Measurements from ENCODE around the gene PPIB. TPM values are rescaled to one million over a fixed set of nuclear protein-coding genes. Genes with fewer than 3 reads are reported as not detected.

Gene PPIB
- total RNA-seq, 2 donors from 2014 or later: 367 to 656 TPM

DNA sequence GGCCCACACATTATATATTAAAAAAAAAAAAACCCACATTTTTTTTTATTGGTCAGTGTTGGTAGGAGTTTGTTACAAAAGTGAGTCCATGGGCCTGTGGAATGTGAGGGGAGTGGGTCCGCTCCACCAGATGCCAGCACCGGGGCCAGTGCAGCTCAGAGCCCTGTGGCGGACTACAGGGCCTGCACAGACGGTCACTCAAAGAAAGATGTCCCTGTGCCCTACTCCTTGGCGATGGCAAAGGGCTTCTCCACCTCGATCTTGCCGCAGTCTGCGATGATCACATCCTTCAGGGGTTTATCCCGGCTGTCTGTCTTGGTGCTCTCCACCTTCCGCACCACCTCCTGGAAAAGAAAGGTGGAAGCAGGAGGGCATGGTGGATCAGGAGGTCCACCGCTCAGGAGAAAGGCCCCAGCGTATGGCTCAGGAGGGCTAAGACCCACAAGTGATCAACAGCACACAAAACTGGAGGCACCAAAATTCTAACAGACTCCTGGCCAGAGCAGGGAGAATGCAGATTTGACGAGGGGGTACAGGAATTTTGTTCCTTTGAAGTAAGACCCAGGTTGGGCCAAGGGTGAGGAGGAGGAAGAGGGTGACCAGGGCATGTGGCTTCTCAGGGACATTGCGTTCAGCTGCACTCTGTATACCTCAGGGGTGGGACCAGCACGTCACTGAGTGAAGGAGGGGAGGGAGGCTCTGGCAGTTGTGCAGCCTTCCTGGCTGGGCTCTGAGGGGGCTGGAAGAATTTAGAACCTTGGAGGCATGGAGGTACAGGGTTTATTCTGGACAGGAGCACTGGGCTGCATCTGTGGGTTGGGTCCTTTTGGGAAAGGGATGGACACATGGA lies 6.8 kb downstream of the PPIB start:
- no peak for DNase-seq
- Histone ChIP-seq H3K27ac (no peak overlapping the region), H3K4me3 (no peak overlapping the region), H3K9me3 (no peaks in the 10 kb centered on the region), H3K9ac (ENCODE audit: low read depth in 2 of 2, low read length in 2 of 2) (no peak overlapping the region), H3K36me3 (peaks cover 35% of the 10 kb centered on the region), H3K27me3 (peaks cover 14% of the 10 kb centered on the region), H3K4me1 (peaks cover 17% of the 10 kb centered on the region)
- intact Hi-C loops (cut with DNase I): no loop called here
- TF ChIP-seq, protein P1, sequence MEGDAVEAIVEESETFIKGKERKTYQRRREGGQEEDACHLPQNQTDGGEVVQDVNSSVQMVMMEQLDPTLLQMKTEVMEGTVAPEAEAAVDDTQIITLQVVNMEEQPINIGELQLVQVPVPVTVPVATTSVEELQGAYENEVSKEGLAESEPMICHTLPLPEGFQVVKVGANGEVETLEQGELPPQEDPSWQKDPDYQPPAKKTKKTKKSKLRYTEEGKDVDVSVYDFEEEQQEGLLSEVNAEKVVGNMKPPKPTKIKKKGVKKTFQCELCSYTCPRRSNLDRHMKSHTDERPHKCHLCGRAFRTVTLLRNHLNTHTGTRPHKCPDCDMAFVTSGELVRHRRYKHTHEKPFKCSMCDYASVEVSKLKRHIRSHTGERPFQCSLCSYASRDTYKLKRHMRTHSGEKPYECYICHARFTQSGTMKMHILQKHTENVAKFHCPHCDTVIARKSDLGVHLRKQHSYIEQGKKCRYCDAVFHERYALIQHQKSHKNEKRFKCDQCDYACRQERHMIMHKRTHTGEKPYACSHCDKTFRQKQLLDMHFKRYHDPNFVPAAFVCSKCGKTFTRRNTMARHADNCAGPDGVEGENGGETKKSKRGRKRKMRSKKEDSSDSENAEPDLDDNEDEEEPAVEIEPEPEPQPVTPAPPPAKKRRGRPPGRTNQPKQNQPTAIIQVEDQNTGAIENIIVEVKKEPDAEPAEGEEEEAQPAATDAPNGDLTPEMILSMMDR (IDR thresholded peaks at IDR 0.05): no peak

DNA sequence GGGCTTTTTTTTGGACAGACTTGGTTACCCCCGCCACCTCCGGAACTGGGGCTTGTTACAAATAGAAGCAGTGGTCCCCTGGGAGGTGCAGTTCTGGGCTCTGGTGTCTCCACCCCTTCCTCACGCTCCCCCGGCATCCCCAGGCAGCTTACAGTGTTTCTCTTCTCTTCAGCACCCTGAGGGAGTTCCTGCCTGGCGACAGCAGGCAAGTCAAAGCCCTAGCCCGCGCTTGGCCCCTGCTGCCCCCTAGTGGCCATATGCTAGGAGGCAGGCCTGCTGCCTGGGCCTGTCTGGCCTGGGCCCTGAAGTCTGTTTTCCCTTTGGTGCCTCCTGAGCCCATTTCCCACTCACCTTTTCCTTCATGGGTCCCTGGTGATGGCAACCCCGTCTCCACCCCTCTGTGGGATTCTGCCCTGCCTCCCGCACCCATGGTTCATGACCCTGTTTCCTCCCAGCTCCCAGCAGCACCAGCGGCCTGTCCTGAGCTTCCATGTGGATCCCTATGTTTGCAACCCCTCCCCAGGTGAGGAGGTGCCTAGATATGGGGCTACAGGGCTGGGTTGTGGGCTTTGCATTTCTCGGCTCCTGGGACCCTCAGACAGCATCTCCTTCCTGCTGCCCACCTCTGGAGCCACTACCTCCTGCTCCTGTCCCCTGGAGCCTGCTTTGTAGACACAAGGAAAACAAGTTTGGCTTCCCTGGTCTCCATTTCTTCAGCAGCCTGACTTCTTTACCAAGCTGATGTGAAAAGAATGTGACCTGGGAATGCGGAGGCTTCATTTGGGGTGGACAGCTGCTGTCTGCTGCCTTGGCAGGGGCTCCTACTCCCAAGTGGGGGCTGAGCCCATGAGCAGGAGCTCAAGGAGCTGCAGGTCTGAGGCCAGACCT lies 9.1 kb downstream of the PPIB start:
- TF ChIP-seq, protein P1 (IDR thresholded peaks at IDR 0.05): peak; percentile 98
- Histone ChIP-seq H3K36me3 (peaks cover 17% of the 10 kb centered on the region), H3K9me3 (no peaks in the 10 kb centered on the region), H3K9ac (ENCODE audit: low read depth in 2 of 2, low read length in 2 of 2) (no peak overlapping the region), H3K4me1 (peaks cover 12% of the 10 kb centered on the region), H3K4me3 (no peak overlapping the region), H3K27me3 (peaks cover 14% of the 10 kb centered on the region), H3K27ac (no peak overlapping the region)
- intact Hi-C loops (cut with DNase I): loop anchor here (5.0 kb wide), 1 partner anchor 56 kb away; the partner anchor contains the start of gene SNX1
- DNase-seq: peak; percentile 94

DNA sequence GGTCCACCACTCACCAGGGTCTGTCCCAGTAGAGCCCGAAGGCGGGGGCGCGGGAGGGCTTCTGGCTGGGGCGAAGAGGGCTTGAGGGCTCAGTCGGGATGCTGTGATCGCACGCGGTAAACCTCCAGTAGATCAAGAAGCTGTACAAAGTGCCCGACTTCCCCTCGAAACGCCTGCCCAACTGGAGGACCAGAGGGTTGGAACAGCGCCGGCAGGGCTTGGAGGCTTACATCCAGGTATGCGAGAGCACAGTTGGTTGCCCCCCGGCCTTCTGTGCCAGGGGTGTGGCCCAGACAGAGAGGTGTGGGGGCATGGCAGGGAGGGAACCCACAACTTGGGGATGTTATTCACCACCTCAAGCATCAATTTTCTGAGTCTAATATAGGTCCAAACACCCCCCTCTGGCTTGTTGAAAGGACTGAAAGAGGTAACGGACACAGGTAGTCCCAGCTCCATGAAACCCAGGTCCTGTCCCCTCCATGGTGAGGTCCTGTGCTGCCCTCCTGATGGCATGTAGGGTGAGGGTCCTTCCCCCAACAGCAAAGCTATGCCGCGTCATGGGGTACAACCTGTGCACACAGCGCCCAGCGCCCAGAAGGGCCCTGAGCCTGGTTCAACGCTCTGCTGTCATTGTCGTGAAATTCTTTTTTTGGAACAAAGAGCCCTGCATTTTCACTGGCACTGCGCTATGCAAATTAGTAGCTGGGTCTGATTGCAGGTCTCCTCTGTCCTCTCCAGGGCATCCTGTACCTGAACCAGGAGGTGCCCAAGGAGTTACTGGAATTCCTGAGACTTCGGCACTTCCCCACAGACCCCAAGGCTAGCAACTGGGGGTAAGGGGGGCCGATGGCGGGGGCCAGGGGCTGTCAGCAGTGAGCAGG lies 10.1 kb downstream of the PPIB start:
- Histone ChIP-seq H3K4me1 (peaks cover 12% of the 10 kb centered on the region), H3K4me3 (peak overlapping the region; percentile 55), H3K36me3 (peaks cover 7% of the 10 kb centered on the region), H3K9me3 (no peaks in the 10 kb centered on the region), H3K27ac (no peak overlapping the region), H3K9ac (ENCODE audit: low read depth in 2 of 2, low read length in 2 of 2) (peak overlapping the region in 1 of 2 donors; percentile 15), H3K27me3 (peaks cover 14% of the 10 kb centered on the region)
- no peak for DNase-seq
- intact Hi-C loops (cut with DNase I): loop anchor here (5.0 kb wide), 1 partner anchor 55 kb away; the partner anchor contains the start of gene SNX1
- TF ChIP-seq, protein P1 (IDR thresholded peaks at IDR 0.05): no peak

DNA sequence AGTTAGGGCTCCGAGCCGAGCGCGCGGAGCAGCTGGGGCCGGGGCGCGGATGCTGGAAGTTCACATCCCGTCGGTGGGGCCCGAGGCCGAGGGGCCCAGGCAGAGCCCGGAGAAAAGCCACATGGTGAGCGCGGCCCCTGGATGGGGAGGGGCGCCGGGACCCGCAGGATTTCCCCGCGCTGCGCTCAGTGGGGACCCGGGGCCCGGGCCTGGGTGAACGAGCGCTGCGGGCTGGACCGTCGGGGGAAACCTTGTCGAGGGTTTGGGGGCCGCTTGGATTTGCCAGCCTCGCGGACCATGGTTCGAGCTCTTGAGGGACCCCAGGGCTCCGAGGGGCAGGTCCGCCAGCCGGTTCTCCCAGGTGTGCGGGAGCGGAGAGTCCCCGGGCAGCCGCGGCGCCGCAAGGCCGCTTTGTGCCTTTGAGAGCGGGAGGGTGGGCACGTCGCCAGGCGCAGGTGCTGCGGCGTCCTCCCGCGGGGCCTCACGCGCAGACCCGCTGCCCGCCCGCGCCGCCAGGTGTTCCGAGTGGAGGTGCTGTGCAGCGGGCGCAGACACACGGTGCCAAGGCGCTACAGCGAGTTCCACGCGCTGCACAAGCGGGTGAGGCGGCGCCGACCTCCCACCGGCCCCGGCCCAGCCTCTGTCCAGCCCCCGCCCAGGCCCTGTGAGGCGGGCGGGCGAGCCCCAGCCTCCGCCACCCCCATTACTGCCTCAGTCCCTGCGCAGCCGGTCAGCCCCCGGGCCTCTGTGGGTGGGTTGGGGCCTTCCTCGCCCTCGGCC lies 10.9 kb downstream of the PPIB start, which contains the start of gene SNX22:
Gene SNX22, plus strand, starts transcription at position 5 of the 780 bp plus-strand sequence. Its CDS starts 45 bp downstream, at position 50.
- peak within 1 kb of the TSS in 1 of 2 donors; percentile 51 for H3K9ac ChIP-seq (ENCODE audit: low read depth in 2 of 2, low read length in 2 of 2)
- DNase-seq: no peak
- H3K27ac ChIP-seq: no peak within 1 kb of the TSS
- intact Hi-C loops (cut with DNase I): loop anchor here (5.0 kb wide), 1 partner anchor 55 kb away; the partner anchor contains the start of gene SNX1
- H3K4me1 ChIP-seq: peaks cover 12% of the 10 kb centered on the region
- no peaks in the 10 kb centered on the region for H3K9me3 ChIP-seq
- H3K4me3 ChIP-seq: peak within 1 kb of the TSS; percentile 55
- H3K36me3 ChIP-seq: peaks cover 4% of the 10 kb centered on the region
- TF ChIP-seq, protein P1 (IDR thresholded peaks at IDR 0.05): no peak
- peaks cover 14% of the 10 kb centered on the region for H3K27me3 ChIP-seq

Data from colonic mucosa (tissue), 4 donors.